Measurements from ENCODE around the gene SEC22B.
"Not testable (repeated sequence)": the region's sequence is repeated elsewhere in the genome, so short reads cannot be mapped to it uniquely, and the experiment has no call there.

GRCh38 chr1:120109656-120110055 lies 66.7 kb downstream of the SEC22B start:
- TF ChIP-seq ZNF121 (CRISPR knock-in tag; IDR thresholded peaks at IDR 0.05); MYC (CRISPR knock-in tag; IDR thresholded peaks at IDR 0.05; ENCODE audit: borderline replicate concordance); NFIC (IDR thresholded peaks at IDR 0.05; ENCODE audit: low read length); SP1 (IDR thresholded peaks at IDR 0.05); SP1 (CRISPR knock-in tag; IDR thresholded peaks at IDR 0.05); ZKSCAN5 (CRISPR knock-in tag; IDR thresholded peaks at IDR 0.05): not testable (repeated sequence)
